H9 (cell line): Measurements from ENCODE around the gene GALNT2. TPM values are rescaled to one million over a fixed set of nuclear protein-coding genes. Genes with fewer than 3 reads are reported as not detected.
A peak's percentile ranks its signal among the peaks of the same experiment; 100 is the strongest.

ENCODE experiments used
- DNase-seq: peaks from one replicate; pipeline ENCODE4 v3.0.0-alpha.2; 2017
- H2AFZ ChIP-seq: one replicate; pipeline ENCODE4 v1.6.1; 2013; ENCODE audit warnings: mild to moderate bottlenecking, low read length, control low read depth, moderate library complexity
- H2AK5ac ChIP-seq: 2 replicates; pipeline ENCODE4 v1.6.1; 2013; ENCODE audit warnings: low read length, control low read depth, mixed read lengths; ENCODE audit not compliant: insufficient read length
- H2BK120ac ChIP-seq: one replicate; pipeline ENCODE4 v1.6.1; 2013; ENCODE audit warnings: low read depth, mild to moderate bottlenecking, low read length, control low read depth, inconsistent platforms; ENCODE audit not compliant: poor library complexity, severe bottlenecking
- H2BK12ac ChIP-seq: 2 replicates; pipeline ENCODE4 v1.6.1; 2013; ENCODE audit warnings: low read length, control low read depth, mixed read lengths, low read depth; ENCODE audit not compliant: insufficient read length
- H2BK15ac ChIP-seq: 2 replicates; pipeline ENCODE4 v1.6.1; 2013; ENCODE audit warnings: low read depth, low read length, control low read depth
- H2BK20ac ChIP-seq: one replicate; pipeline ENCODE4 v1.6.1; 2013; ENCODE audit warnings: low read depth, mild to moderate bottlenecking, low read length, control low read depth, inconsistent platforms; ENCODE audit not compliant: poor library complexity, severe bottlenecking
- H2BK5ac ChIP-seq: 2 replicates; pipeline ENCODE4 v1.6.1; 2013; ENCODE audit warnings: low read length, control low read depth, mixed read lengths; ENCODE audit not compliant: insufficient read length
- H3K14ac ChIP-seq: 2 replicates; pipeline ENCODE4 v1.6.1; 2013; ENCODE audit warnings: low read length, control low read depth; ENCODE audit not compliant: insufficient read depth
- H3K18ac ChIP-seq: 2 replicates; pipeline ENCODE4 v1.6.1; 2013; ENCODE audit warnings: low read depth, mild to moderate bottlenecking, mixed read lengths, low read length, control low read depth; ENCODE audit not compliant: insufficient read length
- H3K23ac ChIP-seq: 2 replicates; pipeline ENCODE4 v1.6.1; 2013; ENCODE audit warnings: low read length, control low read depth, mixed read lengths, low read depth; ENCODE audit not compliant: insufficient read length
- H3K23me2 ChIP-seq: 2 replicates; pipeline ENCODE4 v1.6.1; 2013; ENCODE audit warnings: low read depth, mild to moderate bottlenecking, mixed read lengths, low read length, control low read depth; ENCODE audit not compliant: insufficient read length, poor library complexity, severe bottlenecking
- H3K27ac ChIP-seq: 2 replicates; pipeline ENCODE4 v1.5.1; 2013; ENCODE audit warnings: low read length, control low read depth, mixed read lengths, low read depth; ENCODE audit not compliant: insufficient read length
- H3K27me3 ChIP-seq: 2 replicates; pipeline ENCODE4 v1.6.1; 2013; ENCODE audit warnings: low read length, control low read depth, inconsistent platforms; ENCODE audit not compliant: insufficient read depth
- H3K4ac ChIP-seq: 2 replicates; pipeline ENCODE4 v1.6.1; 2013; ENCODE audit warnings: low read depth, mild to moderate bottlenecking, control low read depth, inconsistent platforms, low read length, moderate library complexity
- H3K4me1 ChIP-seq: 2 replicates; pipeline ENCODE4 v1.6.1; 2013; ENCODE audit warnings: low read length, control low read depth, inconsistent platforms; ENCODE audit not compliant: insufficient read depth
- H3K4me2 ChIP-seq: 2 replicates; pipeline ENCODE4 v1.6.1; 2013; ENCODE audit warnings: low read length, control low read depth, mixed read lengths; ENCODE audit not compliant: insufficient read length, insufficient read depth
- H3K56ac ChIP-seq: 2 replicates; pipeline ENCODE4 v1.6.1; 2013; ENCODE audit warnings: low read depth, mild to moderate bottlenecking, mixed read lengths, low read length, control low read depth; ENCODE audit not compliant: insufficient read length
- H3K79me1 ChIP-seq: 2 replicates; pipeline ENCODE4 v1.6.1; 2013; ENCODE audit warnings: low read depth, mild to moderate bottlenecking, moderate library complexity, low read length, control low read depth, inconsistent platforms; ENCODE audit not compliant: insufficient read depth, poor library complexity, severe bottlenecking
- H3K79me2 ChIP-seq: 2 replicates; pipeline ENCODE4 v1.6.1; 2013; ENCODE audit warnings: low read length, control low read depth, inconsistent platforms; ENCODE audit not compliant: insufficient read depth
- H3K9ac ChIP-seq: 2 replicates; pipeline ENCODE4 v1.6.1; 2013; ENCODE audit warnings: low read length, control low read depth, mixed read lengths; ENCODE audit not compliant: insufficient read length; ENCODE audit errors: extremely low read depth
- H3K9me3 ChIP-seq: one replicate; pipeline ENCODE4 v1.6.1; 2013; ENCODE audit warnings: low read depth, low read length, inconsistent platforms; ENCODE audit not compliant: control insufficient read depth
- H3T11ph ChIP-seq: one replicate; pipeline ENCODE4 v1.6.1; 2013; ENCODE audit warnings: mild to moderate bottlenecking, low read length, control low read depth, inconsistent platforms
- H4K20me1 ChIP-seq: one replicate; pipeline ENCODE4 v1.6.1; 2013; ENCODE audit not compliant: control insufficient read depth, insufficient read length, insufficient read depth
- H4K5ac ChIP-seq: 2 replicates; pipeline ENCODE4 v1.6.1; 2013; ENCODE audit warnings: low read depth, mild to moderate bottlenecking, mixed read lengths, low read length, control low read depth; ENCODE audit not compliant: insufficient read length
- H4K8ac ChIP-seq: replicated peaks from 2 replicates; pipeline ENCODE4 v1.6.1; 2013; ENCODE audit warnings: low read length, control low read depth, mixed read lengths, low read depth; ENCODE audit not compliant: insufficient read length
- H4K91ac ChIP-seq: 2 replicates; pipeline ENCODE4 v1.6.1; 2013; ENCODE audit warnings: low read depth, mild to moderate bottlenecking, moderate library complexity, mixed read lengths, low read length, control low read depth; ENCODE audit not compliant: insufficient read length
- H3K27ac Mint-ChIP-seq, 3 experiments: 2 replicates in 2 of 3; 3 replicates in 1 of 3; pipeline ENCODE4 v1.8.0; 2020 to 2021; ENCODE audit warnings: mixed read lengths in 3 of 3, mild to moderate bottlenecking in 1 of 3, moderate library complexity in 1 of 3
- H3K27me3 Mint-ChIP-seq: 2 replicates; pipeline ENCODE4 v1.8.0; 2021; ENCODE audit warnings: low read depth, mild to moderate bottlenecking, moderate library complexity, mixed read lengths
- H3K36me3 Mint-ChIP-seq, 3 experiments: 2 replicates in 2 of 3; 3 replicates in 1 of 3; pipeline ENCODE4 v1.8.0; 2020 to 2021; ENCODE audit warnings: low read depth in 3 of 3, mixed read lengths in 3 of 3; ENCODE audit not compliant: insufficient read depth in 1 of 3
- H3K4me1 Mint-ChIP-seq, 2 experiments: 2 replicates each; pipeline ENCODE4 v1.8.0; 2020; ENCODE audit warnings: mixed read lengths in 2 of 2
- H3K4me3 Mint-ChIP-seq, 2 experiments: 2 replicates in 1 of 2; 3 replicates in 1 of 2; pipeline ENCODE4 v1.8.0; 2020 to 2021; ENCODE audit warnings: mild to moderate bottlenecking in 2 of 2, mixed read lengths in 2 of 2, moderate library complexity in 1 of 2
- H3K9me3 Mint-ChIP-seq, 2 experiments: 2 replicates in 1 of 2; 3 replicates in 1 of 2; pipeline ENCODE4 v1.8.0; 2020; ENCODE audit warnings: mild to moderate bottlenecking in 2 of 2, mixed read lengths in 2 of 2, moderate library complexity in 1 of 2
- WGBS: extraction: QIAGEN DNeasy Blood & Tissue Kit; methylation state at CpG from one replicate; pipeline ENCODE4 v1.1.7; 2013; ENCODE audit warnings: missing lambda C conversion rate, low lambda C conversion rate, mixed read lengths; ENCODE audit not compliant: insufficient read length; ENCODE audit errors: extremely low coverage; 5-methylcytosine and 5-hydroxymethylcytosine counted together
- total RNA-seq: library from RNA; stranded (reverse); gene quantifications from 2 replicates; pipeline ENCODE4 v1.2.1, GENCODE V29; 2021
- TF ChIP-seq, protein P1 (sequence below): fragments of 200-600 bp; sonication (generic); conservative IDR thresholded peaks from 3 replicates; pipeline ENCODE4 v1.8.0; 2021; ENCODE audit warnings: antibody characterized with exemption, mild to moderate bottlenecking

GALNT2 gene
- total RNA-seq, 1 experiment from 2014 or later, result 57.6 TPM

DNA sequence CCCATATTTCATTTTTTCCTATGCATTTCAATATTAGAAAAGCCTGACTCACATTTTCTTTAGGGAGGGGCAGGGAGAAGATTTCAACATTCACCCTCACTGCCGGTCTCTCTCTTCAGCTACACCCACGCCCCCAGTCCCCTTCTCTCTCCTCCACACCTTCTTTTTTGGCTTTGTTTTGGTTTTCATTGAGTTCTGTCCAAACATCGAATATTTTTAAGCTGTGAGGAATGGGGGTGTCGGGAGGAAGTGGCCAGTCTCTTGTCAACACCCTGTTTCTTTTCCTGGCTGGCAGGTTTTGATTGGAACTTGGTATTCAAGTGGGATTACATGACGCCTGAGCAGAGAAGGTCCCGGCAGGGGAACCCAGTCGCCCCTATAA is 181.8 kb downstream of the GALNT2 start:
- no peak overlapping the region for H2AFZ ChIP-seq
- no peak overlapping the region for H2BK120ac ChIP-seq
- no CpG with 5 or more reads among the region's 7 CpGs for WGBS
- H3K4me2 ChIP-seq, result no peak overlapping the region
- Mint-ChIP-seq H3K9me3 (no peaks in the 10 kb centered on the region), H3K36me3 (peaks cover 17 to 32% (median 27%) of the 10 kb centered on the region in 3 experiments; a peak in 6 of 7 replicates), H3K4me1 (peaks cover 35 to 38% of the 10 kb centered on the region in 2 experiments), H3K27ac (peak overlapping the region in 1 of 3 experiments; percentile 75; a peak in 2 of 7 replicates), H3K4me3 (no peak overlapping the region), H3K27me3 (no peaks in the 10 kb centered on the region)
- H3T11ph ChIP-seq, result no peak overlapping the region
- H3K79me2 ChIP-seq, result no peaks in the 10 kb centered on the region
- no peak overlapping the region for H3K9ac ChIP-seq
- no peaks in the 10 kb centered on the region for H3K79me1 ChIP-seq
- no peaks in the 10 kb centered on the region for H3K23me2 ChIP-seq
- H2BK12ac ChIP-seq, result no peak overlapping the region
- H3K27ac ChIP-seq, result no peak overlapping the region
- no peak overlapping the region for H2AK5ac ChIP-seq
- no peak overlapping the region for H4K8ac ChIP-seq
- no peak overlapping the region for H4K5ac ChIP-seq
- DNase-seq, result no peak
- no peaks in the 10 kb centered on the region for H3K27me3 ChIP-seq
- H3K56ac ChIP-seq, result no peak overlapping the region
- H2BK20ac ChIP-seq, result no peak overlapping the region
- no peaks in the 10 kb centered on the region for H4K20me1 ChIP-seq
- no peak overlapping the region for H3K18ac ChIP-seq
- H3K23ac ChIP-seq, result no peak overlapping the region
- H3K14ac ChIP-seq, result no peak overlapping the region
- H2BK5ac ChIP-seq, result no peak overlapping the region
- H4K91ac ChIP-seq, result no peak overlapping the region
- H3K9me3 ChIP-seq, result no peaks in the 10 kb centered on the region
- peaks cover 11% of the 10 kb centered on the region for H3K4me1 ChIP-seq
- TF ChIP-seq, protein P1, sequence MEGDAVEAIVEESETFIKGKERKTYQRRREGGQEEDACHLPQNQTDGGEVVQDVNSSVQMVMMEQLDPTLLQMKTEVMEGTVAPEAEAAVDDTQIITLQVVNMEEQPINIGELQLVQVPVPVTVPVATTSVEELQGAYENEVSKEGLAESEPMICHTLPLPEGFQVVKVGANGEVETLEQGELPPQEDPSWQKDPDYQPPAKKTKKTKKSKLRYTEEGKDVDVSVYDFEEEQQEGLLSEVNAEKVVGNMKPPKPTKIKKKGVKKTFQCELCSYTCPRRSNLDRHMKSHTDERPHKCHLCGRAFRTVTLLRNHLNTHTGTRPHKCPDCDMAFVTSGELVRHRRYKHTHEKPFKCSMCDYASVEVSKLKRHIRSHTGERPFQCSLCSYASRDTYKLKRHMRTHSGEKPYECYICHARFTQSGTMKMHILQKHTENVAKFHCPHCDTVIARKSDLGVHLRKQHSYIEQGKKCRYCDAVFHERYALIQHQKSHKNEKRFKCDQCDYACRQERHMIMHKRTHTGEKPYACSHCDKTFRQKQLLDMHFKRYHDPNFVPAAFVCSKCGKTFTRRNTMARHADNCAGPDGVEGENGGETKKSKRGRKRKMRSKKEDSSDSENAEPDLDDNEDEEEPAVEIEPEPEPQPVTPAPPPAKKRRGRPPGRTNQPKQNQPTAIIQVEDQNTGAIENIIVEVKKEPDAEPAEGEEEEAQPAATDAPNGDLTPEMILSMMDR, result no peak
- no peak overlapping the region for H3K4ac ChIP-seq
- no peak overlapping the region for H2BK15ac ChIP-seq
